Tracheal epithelial cell (primary cell): ENCODE results near the gene SPATA9. TPM values are rescaled to one million over a fixed set of nuclear protein-coding genes. Genes with fewer than 3 reads are reported as not detected.

ENCODE experiments used
- total RNA-seq: library from RNA; depleted of rRNA; stranded (reverse); fragments of >200 nt; gene quantifications from 2 replicates; pipeline ENCODE4 v1.2.1, GENCODE V29; 2014

The SPATA9 gene
- not detected in 2 replicates for total RNA-seq

GRCh38 chr5:95682891-95683290 lies at the start of gene SPATA9:
Gene SPATA9 (minus strand): TSS chr5:95682991. CDS start chr5:95682854, 137 bp downstream.

GRCh38 chr5:95730730-95731570 lies 48.2 kb upstream of the SPATA9 start, which contains the start of gene RHOBTB3:
Gene RHOBTB3 (plus strand): TSS chr5:95731336. CDS start chr5:95731683, 347 bp downstream.

GRCh38 chr5:95646569-95647431 lies 36.0 kb downstream of the SPATA9 start, which contains the start of gene RFESD:
Gene RFESD (plus strand): TSS chr5:95646777. CDS start chr5:95652272, 5,495 bp downstream.

GRCh38 chr5:95620030-95620869 lies 62.5 kb downstream of the SPATA9 start, which contains the start of gene GPR150:
Gene GPR150 (plus strand): TSS chr5:95620087. CDS start chr5:95620276, 189 bp downstream.

Other genes with a start within 250 kb of the SPATA9 start
- 88.9 and 127 TPM in 2 replicates for gene SKIC3, start 128.0 kb downstream of the SPATA9 start, total RNA-seq
- gene ARSK, start 127.9 kb downstream of the SPATA9 start, total RNA-seq, result 4.6 and 10.9 TPM in 2 replicates
- gene GPR150, start 62.9 kb downstream of the SPATA9 start, total RNA-seq, result 0.24 and 1.1 TPM in 2 replicates
- 0.48 and 4.0 TPM in 2 replicates for gene RFESD, start 36.2 kb downstream of the SPATA9 start, total RNA-seq
- gene RHOBTB3, start 48.3 kb upstream of the SPATA9 start, total RNA-seq, result 24.3 and 31.1 TPM in 2 replicates
- gene GLRX, start 139.7 kb upstream of the SPATA9 start, total RNA-seq, result 10.7 and 37.1 TPM in 2 replicates